D721Med (cell line): ENCODE results near the gene ERBB4.

ENCODE experiments used
- DNase-seq: peaks from one replicate; pipeline ENCODE4 v3.0.0; 2011; ENCODE audit warnings: low spot score; ENCODE audit not compliant: insufficient read length
- FAIRE-seq: peaks from 2 replicates; lab custom pipeline; 2011; peaks lifted over from hg19 to GRCh38; lab: Jason Lieb, UNC
- CTCF ChIP-seq: IDR thresholded peaks from 2 replicates; pipeline ENCODE4 v1.5.1; 2012; ENCODE audit warnings: mild to moderate bottlenecking, control low read depth; ENCODE audit not compliant: insufficient read depth; ENCODE audit errors: missing control alignments

The ERBB4 gene

GRCh38 chr2:212548455-212548819 is 9.8 kb upstream of the ERBB4 start:
- peak; percentile 84 for FAIRE-seq

GRCh38 chr2:212547716-212548454 is 9.3 kb upstream of the ERBB4 start:
- FAIRE-seq (no peak), DNase-seq (no peak)
- no peak for TF ChIP-seq CTCF

More at GRCh38 chr2:212548455-212548819, 9.8 kb upstream of the ERBB4 start:
- peak; percentile 55 for TF ChIP-seq CTCF
- no peak for DNase-seq

- FAIRE-seq: no peak
- no peak for TF ChIP-seq CTCF
- no peak for DNase-seq
These were observed 8.1 kb upstream of the ERBB4 start for GRCh38 chr2:212546669-212547068.

DNA sequence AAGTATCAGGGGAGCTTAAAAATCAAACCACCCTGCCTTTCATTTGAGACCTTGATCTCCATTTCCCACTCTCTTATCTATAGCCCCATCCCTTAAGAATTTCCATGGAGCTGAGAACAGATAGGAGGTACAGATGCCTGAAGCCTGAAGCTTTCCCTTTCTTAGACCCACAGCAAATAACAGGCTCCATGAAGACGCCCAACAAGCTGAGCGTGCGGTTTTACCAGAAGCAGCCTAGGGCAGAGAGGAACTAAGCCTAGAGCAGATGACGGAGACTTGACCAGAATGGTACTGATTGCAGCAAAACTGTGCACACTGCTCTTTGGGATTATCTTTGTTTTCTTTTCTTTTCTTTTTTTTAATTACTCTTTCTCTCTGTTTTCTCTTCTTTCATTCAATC is 1.7 kb upstream of the ERBB4 start:
- DNase-seq (no peak), FAIRE-seq (no peak)
- no peak for TF ChIP-seq CTCF

- DNase-seq (no peak), FAIRE-seq (no peak)
- TF ChIP-seq CTCF: no peak
These were observed 674 bp upstream of the ERBB4 start for GRCh38 chr2:212539072-212539880.

GRCh38 chr2:212537726-212538304 is 787 bp downstream of the ERBB4 start:
- TF ChIP-seq CTCF: no peak
- DNase-seq (no peak), FAIRE-seq (no peak)
